Stimulated activated CD4-positive, alpha-beta T cell treated with anti-CD3 and anti-CD28 coated beads, TNF-alpha, amount 100 ng/mL, for 1 hour (primary cell): ENCODE measurements around the gene GTF2H4.

Experiments used
- DNase-seq, 3 donors: peaks; one replicate each; pipeline ENCODE4 v3.0.0-alpha.2; 2020; ENCODE audit warnings: low read depth in 3 of 3, low spot score in 1 of 3

The GTF2H4 gene

DNA sequence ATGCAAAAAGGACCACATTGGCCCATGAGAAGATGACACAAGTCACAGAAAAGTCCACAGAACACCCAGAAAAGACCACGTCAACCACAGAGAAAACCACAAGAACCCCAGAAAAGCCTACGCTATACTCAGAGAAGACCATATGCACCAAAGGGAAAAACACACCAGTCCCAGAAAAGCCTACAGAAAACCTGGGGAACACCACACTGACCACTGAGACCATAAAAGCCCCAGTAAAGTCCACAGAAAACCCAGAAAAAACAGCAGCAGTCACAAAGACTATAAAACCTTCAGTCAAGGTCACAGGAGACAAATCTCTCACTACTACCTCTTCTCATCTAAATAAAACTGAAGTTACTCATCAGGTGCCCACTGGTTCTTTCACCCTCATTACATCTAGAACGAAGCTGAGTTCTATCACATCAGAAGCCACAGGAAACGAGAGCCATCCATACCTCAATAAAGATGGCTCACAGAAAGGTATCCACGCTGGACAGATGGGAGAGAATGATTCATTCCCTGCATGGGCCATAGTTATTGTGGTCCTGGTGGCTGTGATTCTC is 44.0 kb downstream of the GTF2H4 start:
- no peak for DNase-seq

- no peak for DNase-seq
These were observed 46.8 kb downstream of the GTF2H4 start for GRCh38 chr6:30954631-30955366.

DNA sequence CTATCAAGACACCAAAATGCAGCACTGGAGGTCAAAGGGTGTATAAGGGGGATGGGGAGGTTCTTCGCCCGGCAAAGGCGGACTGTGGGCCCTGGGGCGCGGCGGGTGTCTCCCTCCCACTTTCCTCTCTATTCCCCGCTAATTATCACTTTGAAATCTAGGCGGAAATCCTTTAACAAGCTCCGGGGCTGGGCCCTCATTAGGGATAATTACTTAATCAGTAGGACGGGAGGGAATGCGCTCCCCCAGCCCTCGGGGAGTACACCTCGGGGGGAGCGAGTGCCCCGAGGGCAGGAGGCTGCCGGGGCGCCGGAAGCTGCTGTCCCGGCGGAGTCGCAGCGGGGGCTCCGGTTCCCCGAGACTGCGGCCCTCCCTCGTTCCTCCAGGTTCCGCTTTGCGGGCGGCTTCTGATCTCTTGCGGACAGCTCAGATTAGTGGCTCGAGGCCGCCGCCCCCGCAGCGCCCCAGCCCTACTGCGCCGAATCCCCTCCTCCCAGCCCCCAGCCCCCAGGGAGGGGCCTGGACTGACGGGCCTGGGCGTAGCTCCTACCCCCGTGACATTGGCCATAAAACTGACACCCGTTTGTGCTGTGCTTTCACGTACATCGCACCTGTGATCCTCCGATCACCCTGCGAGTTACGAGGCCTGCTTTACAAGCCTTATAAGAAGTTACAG is 47.5 kb downstream of the GTF2H4 start:
- peak; percentile 13 to 69 (median 41) for DNase-seq

- DNase-seq = no peak
These were observed 49.7 kb downstream of the GTF2H4 start for GRCh38 chr6:30957716-30958115.

DNA sequence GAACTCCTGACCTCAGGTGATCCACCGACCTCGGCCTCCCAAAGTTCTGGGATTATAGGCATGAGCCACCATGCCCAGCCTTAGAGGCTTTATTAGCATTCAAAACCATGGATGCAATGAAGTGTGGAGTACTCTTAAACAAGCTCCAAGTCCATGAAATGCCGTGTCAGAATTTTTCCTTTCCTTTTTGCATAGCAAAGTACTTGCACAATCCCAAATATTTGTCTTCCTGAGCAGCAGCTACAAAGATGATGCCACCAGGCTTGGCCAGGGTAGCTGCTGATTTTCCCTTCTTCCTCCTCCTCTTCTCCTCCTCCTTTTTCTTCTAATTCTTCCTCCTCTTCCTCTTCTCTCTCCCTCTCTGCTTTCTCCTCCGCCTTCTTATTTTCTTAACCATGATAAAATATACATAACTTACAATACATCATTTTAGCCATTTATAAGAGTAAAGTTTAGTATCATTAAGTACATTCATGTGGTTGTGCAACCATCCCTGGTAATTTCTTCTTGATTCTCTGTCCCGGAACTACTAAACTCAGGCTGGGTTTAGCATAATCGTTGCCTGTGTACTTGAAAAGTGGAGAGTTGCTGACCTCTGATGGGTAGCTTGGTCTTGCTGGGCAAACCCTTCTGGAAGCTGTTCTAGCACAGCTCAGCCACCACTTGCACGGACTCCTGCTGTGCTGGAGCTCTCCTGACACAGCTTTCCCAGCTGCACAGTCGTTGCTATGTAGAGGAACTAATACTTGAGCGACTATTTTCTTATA is 53.1 kb downstream of the GTF2H4 start:
- DNase-seq = no peak

DNA sequence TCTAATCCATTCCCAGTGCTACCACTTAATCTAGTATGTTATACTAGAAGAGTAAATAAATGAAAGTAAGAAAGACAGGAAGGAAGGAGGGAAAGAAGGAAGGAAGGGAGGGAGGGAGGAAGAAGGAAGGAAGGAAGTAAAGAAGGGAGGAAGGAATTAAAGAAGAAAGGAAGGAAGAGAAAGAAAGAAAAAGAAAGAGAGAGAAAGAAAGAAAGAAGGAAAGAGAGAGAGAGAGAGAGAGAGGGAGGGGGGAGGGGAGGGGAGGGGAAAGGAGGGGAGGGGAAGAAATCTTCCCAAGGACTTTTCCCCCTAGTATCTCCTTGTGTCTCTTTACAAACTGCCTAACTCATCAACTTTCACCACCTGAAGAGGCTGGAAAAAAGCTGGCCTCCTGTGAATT is 54.7 kb downstream of the GTF2H4 start:
- DNase-seq = no peak

DNA sequence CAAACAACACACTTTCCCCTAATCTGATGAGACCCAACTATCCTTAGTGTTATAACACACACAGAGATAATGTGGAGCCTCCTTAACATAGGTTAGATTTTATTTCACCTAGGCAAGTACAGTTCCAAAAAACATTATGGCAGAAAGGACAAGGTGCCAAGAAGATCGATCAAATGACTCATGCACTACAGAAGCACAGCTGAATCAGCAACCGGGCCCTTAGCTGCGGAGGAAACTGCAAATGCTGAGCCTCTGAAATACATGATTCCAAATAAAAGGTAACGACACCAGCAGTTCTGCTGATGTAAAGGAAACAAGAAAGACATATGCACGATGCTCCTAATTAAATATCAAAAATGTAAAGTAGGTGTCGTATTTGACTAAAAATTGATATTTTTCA is 55.6 kb downstream of the GTF2H4 start:
- DNase-seq = no peak
